Astrocyte of the cerebellum (primary cell): ENCODE data around the gene TUBGCP3.

Source experiments
- DNase-seq: peaks from one replicate; pipeline ENCODE4 v3.0.0-alpha.2; 2011; ENCODE audit warnings: low read depth
- H3K4me3 ChIP-seq: 2 replicates; pipeline ENCODE4 v1.5.1; 2011; ENCODE audit warnings: mild to moderate bottlenecking, low read depth, low read length, moderate library complexity
- in situ Hi-C: cut with HindIII; loops from 2 replicates; pipeline ENCODE4 v1.10.0; 2017; ENCODE audit warnings: low sequenced_read_pairs
- TF ChIP-seq, protein P1 (sequence below): IDR thresholded peaks from 2 replicates; pipeline ENCODE4 v1.5.1; 2012; ENCODE audit warnings: low read length, low read depth, moderate library complexity, mild to moderate bottlenecking; ENCODE audit errors: missing control alignments

Gene TUBGCP3

DNA sequence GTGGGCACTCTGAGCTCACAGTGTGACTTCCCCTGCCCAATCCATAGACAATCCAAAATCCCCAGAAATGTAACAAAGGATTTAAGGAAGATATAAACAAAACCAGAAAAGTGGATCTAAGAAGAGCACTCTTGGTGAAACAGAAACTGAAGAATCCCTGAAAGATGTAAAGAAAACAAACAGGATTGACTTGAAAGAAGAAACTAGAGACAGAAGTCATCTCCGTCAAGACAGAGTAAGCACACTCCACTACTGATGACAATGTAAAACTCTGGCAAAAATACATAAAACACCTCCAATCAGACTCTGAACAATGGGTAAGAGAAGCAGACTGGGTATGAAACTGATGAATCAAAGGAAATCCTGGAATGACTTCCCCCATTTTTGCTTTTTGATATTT lies 13.5 kb downstream of the TUBGCP3 start:
- H3K4me3 ChIP-seq: no peak overlapping the region
- in situ Hi-C loops: no loop called here

DNA sequence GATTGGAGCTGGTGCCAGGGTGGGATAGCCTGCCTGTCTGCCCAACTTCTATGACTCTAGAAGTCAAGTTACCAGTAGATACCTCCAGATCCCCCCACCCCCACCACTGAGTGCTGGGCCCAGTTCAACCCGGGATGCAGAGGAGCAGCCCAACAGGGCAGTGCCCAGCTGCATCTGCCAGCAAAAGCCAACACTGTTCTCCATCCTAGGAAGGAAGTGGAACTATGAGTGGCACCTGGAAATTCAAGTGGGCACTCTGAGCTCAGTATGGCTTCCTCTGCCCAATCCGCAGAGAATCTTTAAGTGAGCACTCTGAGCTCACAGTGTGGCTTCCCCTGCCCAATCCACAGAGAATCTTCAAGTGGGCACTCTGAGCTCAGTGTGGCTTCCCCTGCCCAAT lies 14.2 kb downstream of the TUBGCP3 start:
- no peak for DNase-seq
- TF ChIP-seq, protein P1, sequence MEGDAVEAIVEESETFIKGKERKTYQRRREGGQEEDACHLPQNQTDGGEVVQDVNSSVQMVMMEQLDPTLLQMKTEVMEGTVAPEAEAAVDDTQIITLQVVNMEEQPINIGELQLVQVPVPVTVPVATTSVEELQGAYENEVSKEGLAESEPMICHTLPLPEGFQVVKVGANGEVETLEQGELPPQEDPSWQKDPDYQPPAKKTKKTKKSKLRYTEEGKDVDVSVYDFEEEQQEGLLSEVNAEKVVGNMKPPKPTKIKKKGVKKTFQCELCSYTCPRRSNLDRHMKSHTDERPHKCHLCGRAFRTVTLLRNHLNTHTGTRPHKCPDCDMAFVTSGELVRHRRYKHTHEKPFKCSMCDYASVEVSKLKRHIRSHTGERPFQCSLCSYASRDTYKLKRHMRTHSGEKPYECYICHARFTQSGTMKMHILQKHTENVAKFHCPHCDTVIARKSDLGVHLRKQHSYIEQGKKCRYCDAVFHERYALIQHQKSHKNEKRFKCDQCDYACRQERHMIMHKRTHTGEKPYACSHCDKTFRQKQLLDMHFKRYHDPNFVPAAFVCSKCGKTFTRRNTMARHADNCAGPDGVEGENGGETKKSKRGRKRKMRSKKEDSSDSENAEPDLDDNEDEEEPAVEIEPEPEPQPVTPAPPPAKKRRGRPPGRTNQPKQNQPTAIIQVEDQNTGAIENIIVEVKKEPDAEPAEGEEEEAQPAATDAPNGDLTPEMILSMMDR: no peak
- in situ Hi-C loops: no loop called here
- no peak overlapping the region for H3K4me3 ChIP-seq

More for the DNA sequence above, 13.5 kb downstream of the TUBGCP3 start:
- no peak for DNase-seq
- TF ChIP-seq, protein P1: no peak

DNA sequence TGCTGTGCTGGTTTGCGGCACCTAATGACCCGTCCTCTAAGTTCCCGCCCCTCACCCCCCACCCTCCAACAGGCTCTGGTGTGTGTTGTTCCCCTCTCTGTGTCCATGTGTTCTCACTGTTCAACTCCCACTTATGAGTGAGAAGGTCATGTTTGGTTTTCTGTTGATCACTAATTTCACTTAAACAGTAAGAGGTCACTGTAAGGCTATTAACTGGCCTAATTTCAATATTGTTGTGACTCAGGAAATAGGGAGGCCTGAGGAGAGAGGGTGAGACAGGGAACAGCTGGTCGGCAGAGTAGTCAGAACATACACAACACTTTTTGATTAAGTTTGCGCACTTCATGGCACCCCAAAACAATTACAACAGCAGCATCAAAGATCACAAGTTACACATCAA lies 15.6 kb downstream of the TUBGCP3 start:
- no peak overlapping the region for H3K4me3 ChIP-seq
- no peak for DNase-seq
- TF ChIP-seq, protein P1: no peak
- in situ Hi-C loops: no loop called here

DNA sequence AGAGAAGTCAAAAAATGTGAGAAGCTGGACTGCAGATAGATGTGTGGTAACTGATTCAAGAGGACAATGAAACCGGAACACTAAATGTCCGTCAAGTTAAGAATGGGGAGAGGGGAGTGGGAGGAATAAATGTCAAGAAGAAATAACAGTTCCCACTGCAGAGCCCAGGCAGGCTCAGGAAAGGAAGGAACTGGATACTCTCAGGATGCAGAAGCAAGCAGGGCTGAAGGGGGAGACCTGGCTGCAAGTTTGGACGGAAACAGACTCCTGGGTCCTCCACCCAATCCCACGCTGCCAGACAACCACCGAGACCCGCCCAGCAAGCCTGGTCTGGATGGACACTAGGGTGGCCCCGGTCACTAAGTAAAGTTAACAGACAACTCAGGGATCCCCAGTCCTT lies 18.1 kb downstream of the TUBGCP3 start:
- in situ Hi-C loops: no loop called here
- TF ChIP-seq, protein P1: no peak
- no peak overlapping the region for H3K4me3 ChIP-seq
- DNase-seq: no peak

DNA sequence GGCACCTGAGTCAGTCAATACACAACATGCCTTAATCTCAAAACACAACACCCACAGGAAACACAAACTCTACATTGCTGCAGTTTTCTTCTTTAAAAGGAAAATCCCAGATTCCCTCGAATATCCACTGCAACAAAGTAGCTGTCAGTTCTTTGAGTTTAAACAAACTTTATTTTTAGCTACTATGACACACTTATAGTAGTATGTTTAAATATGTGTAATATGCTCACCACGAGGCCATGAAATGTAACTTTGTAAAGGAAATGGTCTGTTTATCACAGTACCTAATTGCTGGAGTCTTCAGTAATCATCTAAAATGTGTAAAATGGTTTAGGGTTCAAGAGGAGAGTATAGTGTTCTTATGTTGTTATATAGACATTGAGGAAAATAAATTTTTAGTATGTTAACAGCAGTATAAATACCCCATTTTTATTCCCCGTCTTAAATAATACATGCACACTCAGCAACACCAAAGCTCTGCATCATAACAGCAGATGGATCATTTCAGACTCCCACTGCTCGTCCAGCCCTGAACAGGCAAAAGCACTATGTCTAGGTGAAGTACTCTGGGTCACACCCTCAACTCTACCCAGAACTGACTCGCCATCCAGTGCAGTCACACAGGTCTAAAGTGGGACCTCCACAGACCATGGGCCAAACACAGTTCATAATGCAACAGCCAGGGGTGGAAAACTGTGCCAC lies 20.6 kb downstream of the TUBGCP3 start:
- TF ChIP-seq, protein P1: no peak
- no peak overlapping the region for H3K4me3 ChIP-seq
- in situ Hi-C loops: no loop called here
- DNase-seq: no peak

DNA sequence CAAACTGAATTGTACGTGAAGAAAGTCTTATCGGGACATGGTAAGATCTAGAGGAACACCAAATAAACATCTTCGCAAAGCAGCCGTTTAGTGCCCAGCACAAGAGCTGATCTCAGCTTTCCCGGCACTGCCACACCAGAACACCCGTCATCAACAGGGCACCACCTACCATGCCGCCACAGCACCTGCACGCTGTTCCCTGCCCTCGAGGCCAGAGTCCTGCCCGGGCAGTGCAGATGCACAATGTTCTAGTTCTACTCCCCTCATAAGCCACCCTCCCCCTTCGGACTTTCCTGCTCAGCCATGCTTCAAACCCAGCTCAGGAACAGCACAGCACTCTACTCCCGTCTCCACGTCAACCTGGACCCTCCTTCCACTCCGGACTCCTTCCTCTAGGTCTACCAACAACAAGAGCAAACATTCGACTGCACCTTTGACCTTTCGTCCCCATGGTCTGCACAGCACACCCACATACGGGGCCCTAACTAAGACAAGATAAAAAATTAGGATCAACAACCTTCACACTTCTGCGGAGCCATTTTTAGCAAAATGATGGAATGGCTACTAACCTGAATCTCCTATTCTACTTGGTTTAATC lies 25.1 kb downstream of the TUBGCP3 start:
- DNase-seq: no peak
- TF ChIP-seq, protein P1: no peak
- in situ Hi-C loops: no loop called here

More for the DNA sequence above, 25.1 kb downstream of the TUBGCP3 start:
- H3K4me3 ChIP-seq: no peak overlapping the region
